PC-9 (cell line): Measurements from ENCODE around the gene PCSK5.

ENCODE experiments used
- CTCF ChIP-seq: fragments of 200-600 bp; sonication (generic); conservative IDR thresholded peaks from 2 replicates; pipeline ENCODE4 v1.6.1; 2017; ENCODE audit warnings: mixed run types, antibody characterized with exemption, mild to moderate bottlenecking, moderate library complexity
- EZH2 ChIP-seq: fragments of 200-600 bp; sonication (generic); IDR thresholded peaks from 2 replicates; pipeline ENCODE4 v1.8.0; 2017; ENCODE audit warnings: antibody characterized with exemption, low read depth

GRCh38 chr9:76405868-76406267 is 515.4 kb downstream of the PCSK5 start:
- TF ChIP-seq EZH2 (no peak), CTCF (no peak)
